ENCODE data around the gene USP33.
A peak's percentile ranks its signal among the peaks of the same experiment; 100 is the strongest.
"Not testable (repeated sequence)": the region's sequence is repeated elsewhere in the genome, so short reads cannot be mapped to it uniquely, and the experiment has no call there.

The USP33 gene

DNA sequence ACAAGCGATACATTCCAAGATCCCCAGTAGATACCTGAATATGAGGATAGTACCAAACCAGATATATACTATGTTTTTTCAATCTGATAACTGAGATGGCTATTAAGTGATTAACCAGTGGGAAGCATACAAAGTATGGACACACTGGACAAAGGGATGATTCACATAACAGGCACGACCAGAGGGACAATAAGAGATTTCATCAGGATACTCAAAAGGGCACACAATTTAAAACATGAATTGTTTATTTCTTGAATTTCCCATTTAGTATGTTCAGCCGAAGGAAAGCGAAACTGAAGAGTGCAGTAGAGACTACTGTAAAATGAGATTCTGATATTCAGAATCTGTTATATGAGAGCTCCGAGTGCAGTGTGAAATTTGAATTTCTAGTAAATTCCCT is 87.8 kb downstream of the USP33 start:
- DNase-seq (ENCODE audit: low spot score): peak; percentile 88

DNA sequence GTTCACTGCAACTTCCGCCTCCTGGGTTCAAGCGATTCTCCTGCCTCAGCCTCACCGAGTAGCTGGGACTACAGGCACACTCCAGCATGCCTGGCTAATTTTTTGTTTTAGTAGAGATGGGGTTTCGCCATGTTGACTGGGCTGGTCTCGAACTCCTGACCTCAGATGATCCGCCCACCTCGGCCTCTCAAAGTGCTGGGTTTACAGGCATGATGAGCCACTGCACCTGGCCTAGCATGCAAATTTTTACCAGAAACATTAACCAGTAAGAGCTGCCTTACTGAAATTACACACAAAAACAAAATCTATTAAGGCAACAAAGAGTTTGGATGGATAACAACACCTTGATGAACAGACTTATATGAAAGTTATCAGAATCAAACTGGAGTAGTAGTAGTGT is 89.3 kb downstream of the USP33 start:
- DNase-seq (ENCODE audit: low spot score): no peak

DNA sequence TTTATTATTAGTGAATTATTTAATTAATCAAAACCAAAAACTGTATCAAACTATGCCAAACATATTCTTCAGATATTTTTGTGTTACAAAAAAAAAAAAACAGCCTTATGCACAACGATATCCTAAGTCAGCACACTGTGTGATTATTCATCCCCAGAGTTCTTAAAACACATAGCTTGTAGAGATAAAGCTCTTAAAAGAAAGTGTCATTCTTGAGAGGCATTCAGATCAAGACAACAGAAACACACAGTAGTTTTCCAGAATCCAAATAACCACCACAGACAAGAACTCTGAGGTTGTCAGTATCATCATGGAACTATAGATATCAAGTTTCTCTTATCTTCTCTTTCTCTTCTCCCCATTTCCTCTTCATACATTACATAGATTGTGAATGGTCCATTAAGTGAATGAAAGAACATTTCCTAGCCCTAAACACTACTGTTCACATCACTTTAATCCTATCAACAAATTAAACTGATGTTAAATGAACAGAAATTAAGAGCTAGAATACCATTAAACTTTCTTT is 90.7 kb downstream of the USP33 start:
- DNase-seq (ENCODE audit: low spot score): no peak

DNA sequence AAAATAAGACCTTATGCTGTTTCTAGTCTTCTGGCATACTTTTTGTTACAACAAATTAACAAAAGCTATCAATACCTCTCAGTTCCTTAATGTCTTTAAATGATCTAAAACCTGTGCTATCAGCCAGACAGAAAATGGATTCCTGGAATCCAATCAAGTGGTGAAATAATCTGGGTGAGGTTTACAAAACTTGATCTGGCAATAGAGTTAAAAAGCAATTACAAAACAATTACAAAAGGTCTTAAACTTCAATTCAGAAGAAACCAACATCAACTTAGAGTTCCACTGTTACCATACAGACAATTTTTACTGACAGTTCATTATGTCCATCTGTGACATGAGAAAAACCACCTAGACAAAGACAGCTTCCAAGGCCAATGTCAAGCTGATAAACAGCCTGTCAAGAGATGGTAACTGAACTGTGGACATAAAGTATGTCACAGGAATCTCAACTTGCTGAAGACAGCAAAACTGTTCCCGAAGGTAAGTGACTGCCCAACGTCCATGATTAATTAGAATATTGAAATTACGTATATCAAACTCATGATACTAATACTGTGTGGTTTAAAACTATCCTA is 94.6 kb downstream of the USP33 start:
- DNase-seq (ENCODE audit: low spot score): no peak

DNA sequence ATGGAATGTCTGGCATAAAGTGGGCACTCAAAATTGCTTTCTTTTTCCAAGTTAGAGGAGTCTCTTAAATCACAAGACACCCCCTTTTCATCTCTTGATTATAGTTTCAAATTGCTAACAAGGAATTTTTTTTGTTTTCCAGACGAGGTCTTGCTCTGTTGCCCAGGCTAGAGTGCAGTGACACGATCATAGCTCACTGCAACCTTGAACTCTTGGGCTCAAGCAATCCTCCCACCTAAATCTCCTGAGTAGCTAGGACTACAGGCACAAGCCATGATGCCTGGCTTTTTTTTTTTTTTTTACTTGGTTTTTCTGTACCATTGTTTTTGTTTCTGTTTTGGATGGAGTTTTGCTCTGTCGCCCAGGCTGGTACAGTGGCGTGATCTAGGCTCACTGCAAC is 98.0 kb downstream of the USP33 start:
- DNase-seq (ENCODE audit: low spot score): no peak

DNA sequence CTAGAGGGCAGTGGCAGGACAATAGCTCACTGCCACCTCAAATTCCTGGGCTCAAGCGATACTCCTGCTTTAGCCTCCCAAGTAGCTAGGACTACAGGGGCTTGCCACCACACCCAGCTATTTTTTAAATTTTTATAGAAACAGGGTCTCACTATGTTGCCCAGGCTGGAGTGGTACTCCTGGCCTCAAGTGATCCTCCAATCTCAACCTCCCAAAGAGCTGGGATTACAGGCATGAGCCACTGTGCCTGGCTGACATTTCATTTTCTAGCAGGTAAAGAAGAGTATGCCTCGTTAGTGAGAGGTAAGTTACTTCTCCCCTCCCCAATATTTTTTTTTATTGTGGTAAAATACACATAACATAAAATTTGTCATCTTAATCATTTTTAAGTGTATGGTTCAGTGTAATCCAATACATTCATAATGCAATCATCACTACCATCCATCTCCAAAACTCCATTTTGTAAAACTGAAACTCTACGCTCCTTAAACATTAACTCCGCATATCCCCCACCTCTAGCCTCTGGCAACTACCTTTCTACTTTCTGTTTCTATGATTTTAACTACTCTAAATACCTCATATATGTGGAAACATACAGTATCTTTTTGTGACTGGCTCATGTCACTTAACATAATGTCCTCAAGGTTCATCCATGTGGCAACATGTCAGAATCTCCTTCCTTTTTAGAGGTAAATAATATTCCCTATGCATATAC is 99.6 kb downstream of the USP33 start:
- DNase-seq (ENCODE audit: low spot score): no peak

DNA sequence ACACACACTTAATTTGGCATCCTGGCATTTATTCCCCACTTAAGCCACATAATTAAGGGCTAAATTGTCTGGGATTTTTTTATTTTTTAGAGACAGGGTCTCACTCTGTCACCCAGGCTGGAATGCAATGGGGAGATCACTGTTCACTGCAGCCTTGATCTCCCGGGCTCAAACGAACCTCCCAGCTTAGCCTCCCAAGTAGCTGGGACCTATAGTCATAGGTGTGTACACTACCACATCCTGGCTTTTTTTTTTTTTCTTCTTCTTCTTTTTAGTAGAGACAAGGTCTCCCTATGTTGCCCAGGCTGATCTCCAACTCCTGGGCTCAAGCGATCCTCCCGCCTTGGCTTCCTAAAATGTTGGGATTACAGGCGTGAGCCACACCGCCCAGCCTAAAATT is 101.4 kb downstream of the USP33 start:
- DNase-seq (ENCODE audit: low spot score): no peak

DNA sequence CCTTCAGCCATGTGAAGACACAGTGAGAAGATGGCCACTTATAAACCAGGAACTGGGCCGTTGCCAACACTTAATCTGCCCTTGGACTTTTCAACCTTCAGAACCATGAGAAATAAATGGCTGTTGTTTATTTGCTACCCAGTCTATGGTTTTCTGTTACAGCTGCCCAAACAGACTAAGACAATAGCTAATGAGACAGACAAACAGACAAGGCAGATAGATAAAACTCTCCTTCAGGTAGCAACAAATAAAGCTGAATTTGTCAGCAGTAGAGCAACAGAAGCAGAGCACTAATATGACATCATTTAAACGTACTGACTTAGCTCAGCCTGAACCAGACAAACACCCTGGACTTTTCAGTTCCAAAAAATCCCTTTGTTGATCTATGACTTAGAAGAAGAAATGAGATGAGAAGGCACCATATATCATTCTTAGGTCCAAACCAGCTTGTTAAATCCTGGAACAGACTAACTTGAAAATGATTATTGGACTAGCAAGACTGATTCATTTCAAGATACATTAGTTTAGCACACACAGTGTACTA is 104.1 kb downstream of the USP33 start:
- DNase-seq (ENCODE audit: low spot score): no peak

DNA sequence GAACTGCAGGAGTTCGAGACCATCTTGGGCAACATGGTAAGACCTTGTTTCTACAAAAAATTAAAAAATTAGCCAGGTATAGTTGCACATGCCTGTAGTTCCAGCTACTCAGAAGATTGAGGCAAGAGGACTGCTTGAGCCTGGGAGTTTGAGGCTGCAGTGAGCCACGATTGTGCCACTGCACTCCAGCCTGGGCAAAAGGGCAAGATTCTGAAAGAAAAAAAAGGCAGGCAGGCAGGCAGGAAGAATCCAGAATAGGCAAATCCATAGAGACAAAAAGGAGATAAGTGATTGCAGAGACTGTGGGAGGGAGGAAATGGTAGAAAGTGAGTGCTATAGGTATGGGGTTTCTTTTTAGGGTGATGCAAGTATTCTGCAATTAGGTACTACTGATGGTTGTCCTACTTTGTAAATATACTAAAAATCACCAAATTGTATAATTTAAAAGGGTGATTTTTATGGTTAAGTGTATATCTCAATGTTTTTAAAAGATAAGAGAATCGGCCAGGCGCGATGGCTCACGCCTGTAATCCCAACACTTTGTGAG is 106.6 kb downstream of the USP33 start:
- DNase-seq (ENCODE audit: low spot score): no peak

DNA sequence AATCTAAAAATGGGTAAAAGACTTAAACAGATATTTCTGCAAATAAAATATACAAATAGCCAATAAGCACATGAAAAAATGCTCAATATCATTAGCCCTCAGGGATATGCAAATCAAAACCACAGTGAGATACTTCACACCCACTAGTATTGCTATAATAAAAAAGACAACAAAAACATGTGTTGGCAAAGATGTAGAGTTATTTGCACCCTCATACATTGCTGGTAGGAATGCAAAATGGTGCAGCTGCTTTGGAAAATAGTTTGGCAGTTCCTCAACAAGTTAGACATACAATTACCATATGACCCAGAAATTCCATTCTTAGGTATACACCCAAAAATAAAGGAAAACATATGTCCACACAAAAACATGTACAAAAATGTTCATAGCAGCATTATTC is 107.4 kb downstream of the USP33 start:
- no peak for DNase-seq (ENCODE audit: low spot score)

DNA sequence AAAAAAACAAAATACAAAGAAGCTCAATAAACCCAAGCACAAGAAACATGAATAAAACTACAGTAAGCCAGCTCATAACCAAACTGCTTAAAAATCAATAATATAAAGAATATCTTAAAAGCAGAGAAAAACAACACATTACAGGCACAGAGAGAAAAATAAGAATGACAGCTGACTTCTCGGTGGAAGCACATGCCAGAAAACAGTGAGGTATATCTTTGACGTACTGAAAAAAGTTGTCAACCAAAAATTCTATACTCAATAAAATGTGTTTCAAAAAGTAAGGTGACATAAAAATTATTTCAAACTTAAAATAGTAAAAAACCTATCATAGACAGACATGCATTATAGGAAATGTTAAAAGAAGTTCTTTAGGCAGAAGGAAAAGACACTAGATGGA is 110.5 kb downstream of the USP33 start:
- DNase-seq (ENCODE audit: low spot score): no peak

DNA sequence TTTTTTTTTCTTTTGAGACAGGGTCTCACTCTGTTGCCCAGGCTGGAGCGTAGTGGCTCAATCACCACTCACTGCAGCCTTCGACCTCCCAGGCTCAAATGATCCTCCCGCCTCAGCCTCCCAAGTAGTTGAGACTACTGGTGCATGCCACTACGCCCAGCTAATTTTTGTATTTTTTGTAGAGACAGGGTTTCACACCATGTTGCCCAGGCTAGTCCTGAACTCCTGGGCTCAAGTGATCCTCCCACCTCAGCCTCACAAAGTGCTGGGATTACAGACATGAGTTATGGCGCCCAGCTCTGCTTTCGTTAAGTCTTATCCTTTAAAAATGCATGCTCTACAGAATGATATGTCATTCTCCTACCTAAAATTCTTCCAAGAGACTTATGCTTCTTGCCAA is 113.4 kb downstream of the USP33 start:
- DNase-seq (ENCODE audit: low spot score): not testable (repeated sequence)
